T-cell (primary cell): ENCODE results near the gene MMEL1. TPM values are rescaled to one million over a fixed set of nuclear protein-coding genes. Genes with fewer than 3 reads are reported as not detected.
"Not testable (repeated sequence)": the region's sequence is repeated elsewhere in the genome, so short reads cannot be mapped to it uniquely, and the experiment has no call there.

Experiments
- ATAC-seq, 4 experiments: fragments of 200-7000 bp in 3 of 4; fragments of 150-1000 bp in 1 of 4; cut with Tn5 transposase; replicated peaks in 1 of 4; 1 replicate in 3 of 4; 2 replicates in 1 of 4; pipeline ENCODE4 v1.10.0; 2021; ENCODE audit warnings: moderate library complexity in 3 of 4, mild to moderate bottlenecking in 2 of 4, moderate number of reproducible peaks in 1 of 4
- CTCF ChIA-PET, 2 donors: fragments of 300-600 bp; sonication (Branson Sonifier 250); formaldehyde crosslinking; loops; one replicate each; lab custom pipeline; 2022; ENCODE audit warnings: antibody characterized with exemption in 2 of 2; lab: Charles Lee
- POLR2A ChIA-PET, 2 donors: fragments of 300-600 bp; sonication (Branson Sonifier 250); formaldehyde crosslinking; loops; one replicate each; lab custom pipeline; 2022; ENCODE audit warnings: antibody characterized with exemption in 2 of 2; lab: Charles Lee
- DNase-seq, 35 experiments: peaks; one replicate each; pipeline versions ENCODE4 v3.0.0 to v3.0.0-alpha.2; 2013 to 2023
- H3K27ac ChIP-seq: one replicate; pipeline ENCODE4 v1.5.1; 2013; ENCODE audit warnings: low read length
- H3K27me3 ChIP-seq, 2 experiments: replicated peaks in 1 of 2; 1 replicate in 1 of 2; 2 replicates in 1 of 2; pipeline versions ENCODE4 v1.6.1 to v1.7.0; 2013; ENCODE audit warnings: low read length in 1 of 2, mixed read lengths in 1 of 2; ENCODE audit not compliant: control insufficient read depth in 2 of 2, insufficient read depth in 2 of 2; ENCODE audit errors: extremely low read depth in 1 of 2
- H3K36me3 ChIP-seq, 2 donors: 1 replicate in 1 of 2; 2 replicates in 1 of 2; pipeline versions ENCODE4 v1.6.1 to v1.7.0; 2013; ENCODE audit warnings: low read length in 1 of 2; ENCODE audit not compliant: control insufficient read depth in 2 of 2, insufficient read depth in 1 of 2; ENCODE audit errors: extremely low read depth in 1 of 2
- H3K4me1 ChIP-seq, 2 experiments: 1 replicate in 1 of 2; 2 replicates in 1 of 2; pipeline versions ENCODE4 v1.6.1 to v1.7.0; 2013; ENCODE audit warnings: low read length in 2 of 2, mixed read lengths in 1 of 2; ENCODE audit not compliant: insufficient read depth in 2 of 2, control insufficient read depth in 1 of 2; ENCODE audit errors: extremely low read depth in 1 of 2
- H3K4me3 ChIP-seq, 2 donors: 1 replicate in 1 of 2; 2 replicates in 1 of 2; pipeline versions ENCODE4 v1.5.1 to v1.7.0; 2013; ENCODE audit warnings: mild to moderate bottlenecking in 2 of 2, low read length in 1 of 2, moderate library complexity in 1 of 2; ENCODE audit not compliant: control insufficient read depth in 1 of 2; ENCODE audit errors: extremely low read depth in 1 of 2
- H3K9me3 ChIP-seq: 2 replicates; pipeline ENCODE4 v1.7.0; 2013
- H3K27ac Mint-ChIP-seq, 2 donors: one replicate each; pipeline ENCODE4 v1.8.0; 2020 to 2021; ENCODE audit warnings: mild to moderate bottlenecking in 2 of 2, mixed read lengths in 2 of 2
- H3K27me3 Mint-ChIP-seq, 2 donors: one replicate each; pipeline ENCODE4 v1.8.0; 2021 to 2022; ENCODE audit warnings: mixed read lengths in 2 of 2
- H3K36me3 Mint-ChIP-seq: one replicate; pipeline ENCODE4 v1.8.0; 2021; ENCODE audit warnings: mixed read lengths
- H3K4me1 Mint-ChIP-seq, 3 donors: one replicate each; pipeline ENCODE4 v1.8.0; 2020 to 2022; ENCODE audit warnings: mixed read lengths in 3 of 3, mild to moderate bottlenecking in 1 of 3
- H3K4me3 Mint-ChIP-seq, 3 donors: one replicate each; pipeline ENCODE4 v1.8.0; 2020 to 2022; ENCODE audit warnings: mild to moderate bottlenecking in 3 of 3, mixed read lengths in 3 of 3, moderate library complexity in 3 of 3
- H3K9me3 Mint-ChIP-seq, 3 donors: one replicate each; pipeline ENCODE4 v1.8.0; 2020 to 2022; ENCODE audit warnings: mixed read lengths in 3 of 3
- WGBS: methylation state at CpG from one replicate; pipeline ENCODE4 v1.1.5; 2013; ENCODE audit warnings: missing lambda C conversion rate; ENCODE audit not compliant: insufficient coverage; 5-methylcytosine and 5-hydroxymethylcytosine counted together
- total RNA-seq, 35 experiments: library from RNA in 6 of 35; stranded (reverse) in 6 of 35; fragments of 120-200 nt in 1 of 35; gene quantifications; one replicate each; pipeline versions ENCODE4 v1.2.1 to v1.2.4 and lab custom pipeline; 2013 to 2026

The MMEL1 gene
- total RNA-seq, 5 donors from 2014 or later (not counting 1 experiment from before 2014, with no cell fraction given): 0.72 to 3.3 (median 1.0) TPM

DNA sequence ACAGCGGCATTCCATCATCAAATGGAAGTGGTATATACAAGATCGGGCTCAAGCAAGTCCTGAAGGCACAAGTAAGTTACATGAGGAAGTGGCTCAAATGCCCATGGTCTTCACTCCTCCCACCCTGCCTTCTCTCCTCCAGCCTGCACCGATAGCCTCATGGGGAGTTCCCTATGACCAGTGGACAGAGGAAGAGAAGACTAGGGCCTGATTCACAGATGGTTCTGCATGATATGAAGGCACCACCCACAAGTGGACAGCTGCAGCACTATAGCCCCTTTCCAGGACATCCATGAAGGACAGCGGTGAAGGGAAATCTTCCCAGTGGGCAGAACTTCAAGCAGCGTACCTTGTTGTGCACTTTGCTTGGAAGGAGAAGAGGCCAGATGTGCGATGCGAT, 7.1 kb downstream of the MMEL1 start:
- CTCF ChIA-PET: not testable (repeated sequence)

DNA sequence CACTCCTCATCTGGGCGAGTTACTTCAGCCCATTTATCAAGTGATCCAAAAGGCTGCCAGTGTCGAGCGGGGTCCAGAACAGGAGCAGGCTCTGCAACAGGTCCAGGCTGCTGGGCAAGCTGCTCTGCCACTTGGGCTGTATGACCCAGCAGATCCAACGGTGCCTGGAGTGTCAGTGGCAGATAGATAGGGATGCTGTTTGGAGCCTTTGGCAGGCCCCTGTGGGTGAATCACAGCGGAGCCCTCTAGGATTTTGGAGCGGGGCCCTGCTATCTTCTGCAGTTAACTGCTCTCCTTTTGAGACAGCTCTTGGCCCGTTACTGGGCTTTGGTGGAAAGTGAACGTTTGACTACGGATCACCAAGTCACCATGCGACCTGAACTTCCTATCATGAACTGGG, 7.5 kb downstream of the MMEL1 start:
- Histone ChIP-seq H3K27ac (no peak overlapping the region), H3K36me3 (no peaks in the 10 kb centered on the region), H3K4me3 (no peak overlapping the region), H3K4me1 (peaks cover 0 to 28% of the 10 kb centered on the region in 2 experiments), H3K9me3 (no peaks in the 10 kb centered on the region), H3K27me3 (peaks cover 0 to 50% of the 10 kb centered on the region in 2 experiments)
- WGBS: 83% methylated on average over 10 of the region's 10 CpGs
- Mint-ChIP-seq H3K27me3 (peaks cover 34 to 45% of the 10 kb centered on the region in 2 donors), H3K27ac (no peak overlapping the region), H3K9me3 (peaks cover 0 to 4% (median 0%) of the 10 kb centered on the region in 3 donors), H3K4me1 (peaks cover 11 to 27% (median 18%) of the 10 kb centered on the region in 3 donors), H3K4me3 (no peak overlapping the region), H3K36me3 (no peaks in the 10 kb centered on the region)
- POLR2A ChIA-PET: no interaction called here
- CTCF ChIA-PET: no interaction called here
- no peak for ATAC-seq
- peak in 2 of 35 experiments; percentile 5 to 17 for DNase-seq

More for the DNA sequence above, 7.1 kb downstream of the MMEL1 start:
- Mint-ChIP-seq H3K4me1 (peaks cover 11 to 31% (median 18%) of the 10 kb centered on the region in 3 donors), H3K27me3 (peaks cover 38 to 49% of the 10 kb centered on the region in 2 donors)
- H3K4me3 Mint-ChIP-seq, H3K36me3 Mint-ChIP-seq, H3K36me3 ChIP-seq, H3K27ac ChIP-seq, H3K9me3 ChIP-seq, POLR2A ChIA-PET, H3K27ac Mint-ChIP-seq, ATAC-seq, H3K9me3 Mint-ChIP-seq, H3K4me3 ChIP-seq: not testable (repeated sequence)
- peak in 1 of 35 experiments; percentile 4 for DNase-seq
- peaks cover 0 to 28% of the 10 kb centered on the region in 2 experiments for H3K4me1 ChIP-seq
- peaks cover 0 to 54% of the 10 kb centered on the region in 2 experiments for H3K27me3 ChIP-seq
- 61% methylated on average over 5 of the region's 7 CpGs for WGBS

DNA sequence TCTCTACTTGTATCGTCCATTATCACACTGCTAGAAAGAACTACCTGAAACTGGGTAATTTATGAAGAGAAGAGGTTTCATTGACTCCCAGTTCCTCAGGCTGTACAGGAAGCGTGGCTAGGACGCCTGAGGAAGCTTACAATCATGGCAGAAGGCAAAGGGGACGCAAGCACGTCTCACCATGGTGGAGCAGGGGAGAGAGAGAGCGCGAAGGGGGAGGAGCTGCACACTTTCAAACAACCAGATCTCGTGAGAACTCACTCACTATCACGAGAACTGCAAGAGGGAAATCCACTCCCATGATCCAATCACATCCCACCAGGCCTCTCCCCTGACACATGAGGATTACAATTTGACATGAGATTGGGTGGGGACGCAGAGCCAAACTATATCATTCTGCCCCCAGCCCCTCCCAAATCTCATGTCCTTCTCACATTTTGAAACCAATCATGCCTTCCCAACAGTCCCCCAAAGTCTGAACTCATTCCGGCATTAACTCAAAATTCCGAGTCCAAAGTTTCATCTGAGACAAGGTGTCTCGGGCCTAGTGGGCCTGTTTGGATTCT, 8.0 kb downstream of the MMEL1 start:
- Histone ChIP-seq H3K27ac (no peak overlapping the region), H3K27me3 (peaks cover 0 to 45% of the 10 kb centered on the region in 2 experiments), H3K4me3 (no peak overlapping the region), H3K36me3 (no peaks in the 10 kb centered on the region), H3K4me1 (peaks cover 0 to 28% of the 10 kb centered on the region in 2 experiments), H3K9me3 (no peaks in the 10 kb centered on the region)
- H3K36me3 Mint-ChIP-seq: no peaks in the 10 kb centered on the region
- ATAC-seq (no peak), DNase-seq (no peak)
- ChIA-PET POLR2A (no interaction called here), CTCF (no interaction called here)
- WGBS: 86% methylated on average over 3 of the region's 13 CpGs
- peaks cover 3 to 8% (median 4%) of the 10 kb centered on the region in 3 donors for H3K9me3 Mint-ChIP-seq
- H3K4me1 Mint-ChIP-seq: peaks cover 11 to 24% (median 18%) of the 10 kb centered on the region in 3 donors
- peaks cover 29 to 40% of the 10 kb centered on the region in 2 donors for H3K27me3 Mint-ChIP-seq
- H3K27ac Mint-ChIP-seq: no peak overlapping the region
- H3K4me3 Mint-ChIP-seq: no peak overlapping the region

DNA sequence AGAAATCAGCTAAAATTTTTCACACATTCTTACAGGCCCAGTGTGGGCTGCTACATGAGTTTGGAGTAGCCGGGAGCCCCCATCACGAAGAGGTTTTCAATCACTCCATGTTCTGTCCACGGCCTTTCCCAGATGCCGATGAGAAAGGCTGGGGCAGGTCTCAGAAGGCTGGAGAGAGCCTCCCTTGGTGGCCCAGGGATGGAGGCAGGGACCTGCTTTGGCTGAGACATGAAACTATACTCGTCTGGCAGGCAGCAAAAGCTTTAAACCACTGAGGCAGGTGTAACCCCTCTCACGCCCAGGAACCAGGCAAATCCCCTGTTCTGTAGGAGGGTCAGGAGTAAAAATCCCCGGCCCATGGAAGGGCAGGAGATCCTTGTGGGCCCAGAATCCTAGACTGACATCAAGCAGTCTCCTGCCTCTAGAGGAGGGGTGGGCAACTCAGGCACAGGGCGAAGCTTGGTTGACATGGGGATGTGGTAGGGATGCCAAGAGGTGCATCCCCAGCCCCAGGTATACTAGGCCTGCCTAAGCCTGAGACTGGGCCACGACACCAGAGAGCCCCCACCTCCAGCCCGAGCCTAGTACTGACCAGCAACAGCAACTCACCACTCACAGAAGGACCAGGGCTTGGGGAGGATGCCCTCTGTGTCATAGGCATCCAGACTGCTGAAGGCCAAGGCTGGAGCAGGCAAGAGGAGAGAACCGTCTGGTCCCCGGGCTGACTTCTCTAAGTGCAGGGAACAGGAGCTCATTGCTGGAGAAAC, 9.1 kb downstream of the MMEL1 start:
- peak in 2 of 35 experiments; percentile 7 to 22 for DNase-seq
- peaks cover 0 to 35% of the 10 kb centered on the region in 2 experiments for H3K27me3 ChIP-seq
- WGBS: 71% methylated on average over 3 of the region's 12 CpGs
- Mint-ChIP-seq H3K4me1 (peaks cover 11 to 21% (median 18%) of the 10 kb centered on the region in 3 donors), H3K4me3 (peak overlapping the region in 1 of 3 donors; percentile 16), H3K27ac (peak overlapping the region in 1 of 2 donors; percentile 48), H3K36me3 (peaks cover 3% of the 10 kb centered on the region), H3K27me3 (peaks cover 26 to 37% of the 10 kb centered on the region in 2 donors), H3K9me3 (peaks cover 3 to 11% (median 7%) of the 10 kb centered on the region in 3 donors)
- no peak for ATAC-seq
- ChIA-PET POLR2A (no interaction called here), CTCF (no interaction called here)
- no peaks in the 10 kb centered on the region for H3K36me3 ChIP-seq
- no peaks in the 10 kb centered on the region for H3K9me3 ChIP-seq
- peaks cover 0 to 22% of the 10 kb centered on the region in 2 experiments for H3K4me1 ChIP-seq
- no peak overlapping the region for H3K27ac ChIP-seq
- no peak overlapping the region for H3K4me3 ChIP-seq

DNA sequence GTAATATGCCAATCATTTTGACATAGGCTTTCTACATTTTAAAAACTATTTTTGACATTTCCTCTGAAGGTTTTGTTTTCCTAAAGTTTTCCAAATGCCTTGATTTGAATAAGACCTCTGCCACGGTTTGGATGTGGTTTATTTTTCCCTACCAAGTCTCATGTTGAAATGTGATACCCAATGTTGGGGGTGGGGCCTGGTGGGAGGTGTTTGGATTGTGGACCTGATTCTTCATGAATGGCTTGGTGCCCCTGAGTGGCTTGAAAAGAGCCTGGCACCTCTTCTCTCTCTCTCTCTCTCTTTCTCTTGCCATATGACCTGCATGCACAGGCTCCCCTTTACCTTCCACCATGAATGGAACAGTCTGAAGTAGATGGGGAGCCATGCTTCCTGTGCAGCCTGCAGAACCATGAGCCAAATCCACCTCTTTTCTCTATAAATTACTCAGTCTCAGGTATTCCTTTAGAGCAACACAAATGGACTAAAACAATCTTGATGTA, 14.8 kb downstream of the MMEL1 start:
- peaks cover 3 to 4% of the 10 kb centered on the region in 2 donors for H3K27me3 Mint-ChIP-seq
- H3K36me3 ChIP-seq: no peaks in the 10 kb centered on the region
- peaks cover 7 to 13% (median 8%) of the 10 kb centered on the region in 3 donors for H3K4me1 Mint-ChIP-seq
- POLR2A ChIA-PET: no interaction called here
- H3K27ac ChIP-seq: no peak overlapping the region
- H3K27me3 ChIP-seq: peaks cover 0 to 12% of the 10 kb centered on the region in 2 experiments
- DNase-seq (no peak), ATAC-seq (no peak)
- peaks cover 19 to 43% (median 22%) of the 10 kb centered on the region in 3 donors for H3K9me3 Mint-ChIP-seq
- no peak overlapping the region for H3K4me3 Mint-ChIP-seq
- H3K27ac Mint-ChIP-seq: no peak overlapping the region
- WGBS: no CpG with 5 or more reads among the region's 1 CpG
- no peak overlapping the region for H3K4me3 ChIP-seq
- peaks cover 3% of the 10 kb centered on the region for H3K36me3 Mint-ChIP-seq
- peaks cover 0 to 7% of the 10 kb centered on the region in 2 experiments for H3K4me1 ChIP-seq
- CTCF ChIA-PET: no interaction called here
- H3K9me3 ChIP-seq: no peaks in the 10 kb centered on the region

DNA sequence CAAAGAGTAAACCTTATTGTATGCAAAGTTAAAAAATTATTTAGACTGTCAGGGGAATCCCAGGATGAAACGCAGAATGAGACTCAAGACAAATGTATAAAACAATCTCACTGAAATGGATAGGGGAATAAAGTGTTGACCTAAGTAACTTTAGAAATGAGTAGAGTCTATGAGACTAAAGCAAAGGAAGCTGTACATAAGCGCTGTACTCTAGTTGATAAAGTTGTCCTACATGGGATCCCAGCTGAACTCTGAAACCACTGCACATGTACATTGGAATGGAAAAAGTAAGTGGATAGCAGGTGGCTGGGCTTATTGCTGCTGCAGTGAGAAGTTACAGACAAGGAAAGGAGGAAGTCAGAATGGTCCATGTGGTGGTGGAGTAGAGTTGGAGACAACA, 18.7 kb downstream of the MMEL1 start:
- peaks cover 0 to 2% (median 0%) of the 10 kb centered on the region in 3 donors for H3K4me1 Mint-ChIP-seq
- H3K27ac Mint-ChIP-seq: no peak overlapping the region
- POLR2A ChIA-PET: no interaction called here
- no peak overlapping the region for H3K4me3 ChIP-seq
- peaks cover 0 to 5% of the 10 kb centered on the region in 2 experiments for H3K4me1 ChIP-seq
- CTCF ChIA-PET: no interaction called here
- WGBS: 100% methylated on average over 1 of the region's 2 CpGs
- H3K27me3 ChIP-seq: peaks cover 0 to 42% of the 10 kb centered on the region in 2 experiments
- peaks cover 2 to 3% of the 10 kb centered on the region in 2 donors for H3K27me3 Mint-ChIP-seq
- DNase-seq (no peak), ATAC-seq (no peak)
- peaks cover 15 to 31% (median 16%) of the 10 kb centered on the region in 3 donors for H3K9me3 Mint-ChIP-seq
- H3K4me3 Mint-ChIP-seq: no peak overlapping the region
- no peaks in the 10 kb centered on the region for H3K36me3 ChIP-seq
- no peak overlapping the region for H3K27ac ChIP-seq
- no peaks in the 10 kb centered on the region for H3K36me3 Mint-ChIP-seq
- no peaks in the 10 kb centered on the region for H3K9me3 ChIP-seq
